Osteoblast (primary cell): ENCODE results near the gene NCK2. TPM values are rescaled to one million over a fixed set of nuclear protein-coding genes. Genes with fewer than 3 reads are reported as not detected.

ENCODE experiments used
- DNase-seq: peaks from one replicate; pipeline ENCODE4 v3.0.0; 2011; ENCODE audit warnings: low spot score, mixed read lengths; ENCODE audit not compliant: insufficient read length; ENCODE audit errors: missing footprints
- H2AFZ ChIP-seq: 2 replicates; pipeline ENCODE4 v1.6.0; 2011; ENCODE audit warnings: mild to moderate bottlenecking, low read length
- H3K27ac ChIP-seq: 2 replicates; pipeline ENCODE4 v1.5.1; 2011; ENCODE audit warnings: mild to moderate bottlenecking, low read depth, low read length, moderate library complexity
- H3K27me3 ChIP-seq: 2 replicates; pipeline ENCODE4 v1.6.0; 2012; ENCODE audit warnings: mild to moderate bottlenecking, control low read depth, inconsistent platforms, low read length, moderate library complexity; ENCODE audit not compliant: insufficient read depth
- H3K36me3 ChIP-seq: 2 replicates; pipeline ENCODE4 v1.5.1; 2011; ENCODE audit warnings: mild to moderate bottlenecking, low read length, control low read depth, moderate library complexity; ENCODE audit not compliant: insufficient read depth
- H3K4me1 ChIP-seq: 2 replicates; pipeline ENCODE4 v1.5.1; 2011; ENCODE audit warnings: mild to moderate bottlenecking, low read length, control low read depth, moderate library complexity; ENCODE audit not compliant: insufficient read depth
- H3K4me2 ChIP-seq: 2 replicates; pipeline ENCODE4 v1.6.0; 2011; ENCODE audit warnings: mild to moderate bottlenecking, low read length; ENCODE audit not compliant: insufficient read depth
- H3K4me3 ChIP-seq: fragments of 200-600 bp; sonication (generic); 3 replicates; pipeline ENCODE4 v1.5.1; 2012; ENCODE audit warnings: mild to moderate bottlenecking, low read length, inconsistent platforms; ENCODE audit not compliant: insufficient read depth
- H3K79me2 ChIP-seq: 2 replicates; pipeline ENCODE4 v1.6.0; 2012; ENCODE audit warnings: mild to moderate bottlenecking, low read length, control low read depth, inconsistent platforms; ENCODE audit not compliant: insufficient read depth
- H3K9me3 ChIP-seq: 2 replicates; pipeline ENCODE4 v1.5.1; 2011; ENCODE audit warnings: low read depth, low read length, control low read depth
- H4K20me1 ChIP-seq: 2 replicates; pipeline ENCODE4 v1.6.0; 2012; ENCODE audit warnings: mild to moderate bottlenecking, low read length, control low read depth; ENCODE audit not compliant: insufficient read depth
- CTCF ChIP-seq: IDR thresholded peaks from 2 replicates; pipeline ENCODE4 v1.5.1; 2011; ENCODE audit warnings: mild to moderate bottlenecking, low read depth, low read length, moderate library complexity; ENCODE audit errors: extremely low read depth
- total RNA-seq: library from RNA; depleted of rRNA; stranded (reverse); fragments of >200 nt; gene quantifications from 2 replicates; pipeline ENCODE4 v1.2.3, GENCODE V29; 2012

NCK2 gene
- total RNA-seq, 1 donor = 28.6 TPM

- H3K9me3 ChIP-seq = no peaks in the 10 kb centered on the region
- H3K4me1 ChIP-seq = no peaks in the 10 kb centered on the region
- H3K27ac ChIP-seq = no peak overlapping the region
- H3K36me3 ChIP-seq = no peaks in the 10 kb centered on the region
- H4K20me1 ChIP-seq = no peaks in the 10 kb centered on the region
- H2AFZ ChIP-seq = no peak overlapping the region
- DNase-seq = no peak
- no peak for TF ChIP-seq CTCF
- H3K4me3 ChIP-seq = no peak overlapping the region
- H3K27me3 ChIP-seq = peaks cover 4% of the 10 kb centered on the region
- no peaks in the 10 kb centered on the region for H3K79me2 ChIP-seq
- H3K4me2 ChIP-seq = no peak overlapping the region
Observed at GRCh38 chr2:105723431-105723830, 21.3 kb upstream of the NCK2 start.

GRCh38 chr2:105725388-105725787 is 19.3 kb upstream of the NCK2 start:
- H4K20me1 ChIP-seq = no peaks in the 10 kb centered on the region
- H3K4me2 ChIP-seq = no peak overlapping the region
- peaks cover 4% of the 10 kb centered on the region for H3K27me3 ChIP-seq
- TF ChIP-seq CTCF = no peak
- H3K4me1 ChIP-seq = no peaks in the 10 kb centered on the region
- H3K9me3 ChIP-seq = no peaks in the 10 kb centered on the region
- no peak overlapping the region for H3K27ac ChIP-seq
- H2AFZ ChIP-seq = no peak overlapping the region
- DNase-seq = no peak
- no peaks in the 10 kb centered on the region for H3K79me2 ChIP-seq
- no peak overlapping the region for H3K4me3 ChIP-seq
- H3K36me3 ChIP-seq = no peaks in the 10 kb centered on the region

GRCh38 chr2:105730170-105730569 is 14.5 kb upstream of the NCK2 start:
- Histone ChIP-seq H3K27me3 (no peaks in the 10 kb centered on the region), H4K20me1 (no peaks in the 10 kb centered on the region), H3K4me3 (no peak overlapping the region), H3K27ac (no peak overlapping the region), H3K79me2 (no peaks in the 10 kb centered on the region), H3K4me1 (peaks cover 9% of the 10 kb centered on the region), H3K4me2 (no peak overlapping the region), H3K9me3 (no peaks in the 10 kb centered on the region), H3K36me3 (no peaks in the 10 kb centered on the region), H2AFZ (no peak overlapping the region)
- TF ChIP-seq CTCF = no peak
- DNase-seq = no peak

GRCh38 chr2:105731511-105731910 is 13.2 kb upstream of the NCK2 start:
- no peak for TF ChIP-seq CTCF
- H3K36me3 ChIP-seq = no peaks in the 10 kb centered on the region
- no peak overlapping the region for H2AFZ ChIP-seq
- H3K4me1 ChIP-seq = peaks cover 13% of the 10 kb centered on the region
- no peak for DNase-seq
- H3K4me3 ChIP-seq = no peak overlapping the region
- no peak overlapping the region for H3K27ac ChIP-seq
- no peak overlapping the region for H3K4me2 ChIP-seq
- H3K9me3 ChIP-seq = no peaks in the 10 kb centered on the region
- H3K27me3 ChIP-seq = no peaks in the 10 kb centered on the region
- H3K79me2 ChIP-seq = no peaks in the 10 kb centered on the region
- no peaks in the 10 kb centered on the region for H4K20me1 ChIP-seq
